HepG2 (cell line): ENCODE results near the gene SSU72. TPM values are rescaled to one million over a fixed set of nuclear protein-coding genes. Genes with fewer than 3 reads are reported as not detected.

Experiments used
- CREBL2 ChIP-seq: sonication (generic); formaldehyde crosslinking; IDR thresholded peaks from 2 replicates; pipeline ENCODE4 v1.8.1; 2023; ENCODE audit warnings: missing genetic modification reagents, mild to moderate bottlenecking, borderline replicate concordance
- GATA4 ChIP-seq: sonication (generic); IDR thresholded peaks from 2 replicates; pipeline ENCODE4 v1.6.1; 2016; ENCODE audit warnings: antibody characterized with exemption, low read depth, borderline replicate concordance
- KLF15 ChIP-seq: sonication (generic); formaldehyde crosslinking; IDR thresholded peaks from 2 replicates; pipeline ENCODE4 v1.8.1; 2023; ENCODE audit warnings: borderline replicate concordance, mild to moderate bottlenecking, inconsistent platforms, missing genetic modification reagents, mixed read lengths
- KLF9 ChIP-seq: IDR thresholded peaks from 2 replicates; pipeline ENCODE4 v1.6.1; 2016; ENCODE audit warnings: low read depth
- LRRFIP1 ChIP-seq: sonication (generic); formaldehyde crosslinking; conservative IDR thresholded peaks from 2 replicates; pipeline ENCODE4 v1.4.0; 2020; ENCODE audit warnings: missing genetic modification reagents
- MIER3 ChIP-seq: IDR thresholded peaks from 2 replicates; pipeline ENCODE4 v1.6.1; 2016; ENCODE audit warnings: missing compliant biosample characterization, borderline replicate concordance
- NFRKB ChIP-seq: fragments of 450-650 bp; IDR thresholded peaks from 2 replicates; pipeline ENCODE4 v1.6.1; 2017
- NR2F2 ChIP-seq: IDR thresholded peaks from 2 replicates; pipeline ENCODE4 v1.6.1; 2012; ENCODE audit warnings: low read depth, inconsistent platforms, borderline replicate concordance
- POLR2AphosphoS2 ChIP-seq: IDR thresholded peaks from 2 replicates; pipeline ENCODE4 v1.6.1; 2011; ENCODE audit warnings: low read depth, low read length, improper control_type of control experiment
- PRPF4 ChIP-seq: fragments of 200-400 bp; formaldehyde crosslinking; IDR thresholded peaks from 2 replicates; pipeline ENCODE4 v1.6.1; 2016; ENCODE audit warnings: low read length, low read depth; ENCODE audit not compliant: poor library complexity, severe bottlenecking
- RARA ChIP-seq: IDR thresholded peaks from 2 replicates; pipeline ENCODE4 v1.6.1; 2016; ENCODE audit warnings: missing genetic modification reagents, missing compliant biosample characterization
- RBM39 ChIP-seq: fragments of 200-400 bp; formaldehyde crosslinking; IDR thresholded peaks from one replicate; pipeline ENCODE4 v1.6.1; 2018; ENCODE audit warnings: antibody characterized with exemption, mild to moderate bottlenecking, low read depth, low read length; ENCODE audit not compliant: poor library complexity, severe bottlenecking
- SAP130 ChIP-seq: IDR thresholded peaks from 2 replicates; pipeline ENCODE4 v1.6.1; 2016; ENCODE audit warnings: low read depth
- SATB2 ChIP-seq: sonication (generic); formaldehyde crosslinking; IDR thresholded peaks from 2 replicates; pipeline ENCODE4 v1.5.0; 2020; ENCODE audit warnings: missing genetic modification reagents
- SMAD1 ChIP-seq: sonication (generic); formaldehyde crosslinking; IDR thresholded peaks from 2 replicates; pipeline ENCODE4 v1.4.0; 2020; ENCODE audit warnings: missing genetic modification reagents, low read depth, mild to moderate bottlenecking, borderline replicate concordance
- SNAPC5 ChIP-seq: sonication (generic); formaldehyde crosslinking; IDR thresholded peaks from 2 replicates; pipeline ENCODE4 v1.8.1; 2023; ENCODE audit warnings: mild to moderate bottlenecking, missing genetic modification reagents, borderline replicate concordance
- SNRNP70 ChIP-seq: fragments of 200-400 bp; formaldehyde crosslinking; IDR thresholded peaks from 2 replicates; pipeline ENCODE4 v1.6.1; 2017; ENCODE audit warnings: mild to moderate bottlenecking, low read depth, low read length, moderate library complexity
- XBP1 ChIP-seq: sonication (generic); formaldehyde crosslinking; IDR thresholded peaks from 2 replicates; pipeline ENCODE4 v1.5.0; 2020; ENCODE audit warnings: missing genetic modification reagents
- ZMAT5 ChIP-seq: sonication (generic); formaldehyde crosslinking; IDR thresholded peaks from 2 replicates; pipeline ENCODE4 v1.5.0; 2020; ENCODE audit warnings: mild to moderate bottlenecking, low read depth, missing genetic modification reagents, borderline replicate concordance
- ZNF136 ChIP-seq: sonication (generic); formaldehyde crosslinking; IDR thresholded peaks from 2 replicates; pipeline ENCODE4 v1.8.1; 2022; ENCODE audit warnings: low read depth, mild to moderate bottlenecking, moderate library complexity, missing genetic modification reagents
- ZNF281 ChIP-seq: sonication (generic); formaldehyde crosslinking; IDR thresholded peaks from 2 replicates; pipeline ENCODE4 v1.4.0; 2020; ENCODE audit warnings: missing genetic modification reagents, borderline replicate concordance
- ZNF329 ChIP-seq: sonication (generic); formaldehyde crosslinking; IDR thresholded peaks from 2 replicates; pipeline ENCODE4 v1.9.0; 2021; ENCODE audit warnings: low read depth, mild to moderate bottlenecking, missing genetic modification reagents
- ZNF460 ChIP-seq: sonication (generic); formaldehyde crosslinking; IDR thresholded peaks from 2 replicates; pipeline ENCODE4 v1.5.1; 2020; ENCODE audit warnings: missing genetic modification reagents, mild to moderate bottlenecking, borderline replicate concordance
- ZNF552 ChIP-seq: sonication (generic); formaldehyde crosslinking; IDR thresholded peaks from 2 replicates; pipeline ENCODE4 v1.9.0; 2022; ENCODE audit warnings: missing genetic modification reagents, mild to moderate bottlenecking, borderline replicate concordance
- polyA plus RNA-seq, 8 experiments: library from polyadenylated mRNA; depleted of rRNA in 3 of 8; stranded (reverse) in 7 of 8; unstranded in 1 of 8; fragments of >200 nt; fragmentation: Illumina TruSeq in 4 of 8; extraction: Trizol in 4 of 8; gene quantifications; 2 replicates each; pipeline versions ENCODE4 v1.2.1 to v1.2.3, GENCODE V29; 2011 to 2016; ENCODE audit warnings: low read depth in 4 of 8, missing spikeins in 1 of 8, mixed read lengths in 1 of 8; ENCODE audit not compliant: insufficient read depth in 1 of 8
- total RNA-seq, 5 experiments: library from RNA; depleted of rRNA; stranded (reverse); fragments of >200 nt; fragmentation: Illumina TruSeq; extraction: Trizol; gene quantifications; 2 replicates each; pipeline ENCODE4 v1.2.3, GENCODE V29; 2016; ENCODE audit warnings: low read depth in 1 of 5

SSU72 gene
- total and polyA plus RNA-seq, 2 of the 13 experiments (the other 11 are each of a cell fraction or from before 2014, with no cell fraction given) = 42.8 to 67.1 TPM

- TF ChIP-seq ZNF460 (CRISPR knock-in tag) (no peak; the same call in 1 of the 2 replicates), RARA (no peak), CREBL2 (no peak), SATB2 (CRISPR knock-in tag) (no peak), POLR2AphosphoS2 (0 out of 2 replicates have a peak, but pooled peaks have one; percentile 49), KLF9 (0 out of 2 replicates have a peak, but pooled peaks have one; percentile 73), PRPF4 (no peak), SAP130 (CRISPR knock-in tag) (peak; percentile 98), SNAPC5 (CRISPR knock-in tag) (no peak), ZNF136 (CRISPR knock-in tag) (0 out of 2 replicates have a peak, but pooled peaks have one; percentile 65), XBP1 (CRISPR knock-in tag) (0 out of 2 replicates have a peak, but pooled peaks have one; percentile 34), ZNF552 (0 out of 2 replicates have a peak, but pooled peaks have one; percentile 17), NR2F2 (no peak), KLF15 (CRISPR knock-in tag) (no peak), SMAD1 (CRISPR knock-in tag) (peak; percentile 61; the same call in 1 of the 2 replicates), MIER3 (CRISPR knock-in tag) (peak; percentile 92), GATA4 (no peak), NFRKB (no peak), RBM39 (peak; percentile 73), ZNF281 (CRISPR knock-in tag) (peak; percentile 20; the same call in 1 of the 2 replicates), SNRNP70 (no peak), ZMAT5 (CRISPR knock-in tag) (no peak), ZNF329 (CRISPR knock-in tag) (no peak), LRRFIP1 (CRISPR knock-in tag) (no peak)
Observed at GRCh38 chr1:1511533-1512285, 63.0 kb downstream of the SSU72 start, which contains the start of gene ATAD3A (continued).
